GM12891 (cell line): ENCODE data around the gene ELFN2.

ENCODE experiments used
- PAX5 ChIP-seq: IDR thresholded peaks from 2 replicates; pipeline ENCODE4 v1.6.1; 2011; ENCODE audit warnings: low read length, moderate library complexity, mild to moderate bottlenecking; ENCODE audit not compliant: insufficient read depth, severe bottlenecking
- POLR2A ChIP-seq: IDR thresholded peaks from 2 replicates; pipeline ENCODE4 v1.6.1; 2011; ENCODE audit warnings: low read depth, low read length, control low read depth

- TF ChIP-seq POLR2A = no peak
- no peak for TF ChIP-seq PAX5
These were observed 23.9 kb upstream of the ELFN2 start for GRCh38 chr22:37451218-37451617.
